Endothelial cell of hepatic sinusoid (primary cell): ENCODE measurements around the gene AKR1C1.
"Not testable (repeated sequence)": the region's sequence is repeated elsewhere in the genome, so short reads cannot be mapped to it uniquely, and the experiment has no call there.

Experiments
- in situ Hi-C: cut with HindIII; loops from 2 replicates; pipeline ENCODE4 v1.10.0; 2017; ENCODE audit warnings: low sequenced_read_pairs

Gene AKR1C1

GRCh38 chr10:4981722-4982471, 18.7 kb downstream of the AKR1C1 start:
- in situ Hi-C loops, result no loop called here

GRCh38 chr10:4982764-4983226, 19.6 kb downstream of the AKR1C1 start:
- in situ Hi-C loops, result no loop called here

- in situ Hi-C loops, result no loop called here
Observed at GRCh38 chr10:4983615-4984216, 20.5 kb downstream of the AKR1C1 start.

- in situ Hi-C loops, result no loop called here
Observed at GRCh38 chr10:4984223-4984622, 21.0 kb downstream of the AKR1C1 start.

- in situ Hi-C loops, result no loop called here
Observed at GRCh38 chr10:4984971-4985594, 21.9 kb downstream of the AKR1C1 start.

- in situ Hi-C loops, result not testable (repeated sequence)
Observed at GRCh38 chr10:4988000-4988641, 24.9 kb downstream of the AKR1C1 start.

- in situ Hi-C loops, result no loop called here
Observed at GRCh38 chr10:4990217-4990616, 27.0 kb downstream of the AKR1C1 start.

- in situ Hi-C loops, result not testable (repeated sequence)
Observed at GRCh38 chr10:4991463-4991862, 28.2 kb downstream of the AKR1C1 start.

GRCh38 chr10:4992564-4992963, 29.3 kb downstream of the AKR1C1 start:
- in situ Hi-C loops, result not testable (repeated sequence)

- in situ Hi-C loops, result not testable (repeated sequence)
Observed at GRCh38 chr10:4994260-4994659, 31.0 kb downstream of the AKR1C1 start.

GRCh38 chr10:4998671-4999070, 35.5 kb downstream of the AKR1C1 start:
- in situ Hi-C loops, result no loop called here

GRCh38 chr10:5002013-5002727, 39.0 kb downstream of the AKR1C1 start:
- in situ Hi-C loops, result no loop called here

GRCh38 chr10:5003127-5004029, 40.2 kb downstream of the AKR1C1 start, which contains the start of gene AKR1C2:
AKR1C2 (minus strand) TSS chr10:5003857; CDS start chr10:5003835, 22 bp downstream.
- in situ Hi-C loops, result not testable (repeated sequence)

GRCh38 chr10:5004030-5004385, 40.8 kb downstream of the AKR1C1 start:
- in situ Hi-C loops, result not testable (repeated sequence)

GRCh38 chr10:5004501-5004900, 41.3 kb downstream of the AKR1C1 start:
- in situ Hi-C loops, result not testable (repeated sequence)

GRCh38 chr10:5008857-5009548, 45.8 kb downstream of the AKR1C1 start:
- in situ Hi-C loops, result loop anchor here (5.0 kb wide), 1 partner anchor 52 kb away; no protein-coding TSS in a partner anchor

- in situ Hi-C loops, result not testable (repeated sequence)
Observed at GRCh38 chr10:5010043-5010442, 46.8 kb downstream of the AKR1C1 start.

- in situ Hi-C loops, result not testable (repeated sequence)
Observed at GRCh38 chr10:5011392-5011791, 48.2 kb downstream of the AKR1C1 start.

- in situ Hi-C loops, result no loop called here
Observed at GRCh38 chr10:5012595-5012994, 49.4 kb downstream of the AKR1C1 start.
